K562 (cell line): Measurements from ENCODE around the gene P2RX3. TPM values are rescaled to one million over a fixed set of nuclear protein-coding genes. Genes with fewer than 3 reads are reported as not detected.

ENCODE experiments used
- ARID1B ChIP-seq: fragments of 450-650 bp; IDR thresholded peaks from 2 replicates; pipeline ENCODE4 v1.6.1; 2016; ENCODE audit warnings: antibody characterized with exemption, mild to moderate bottlenecking, inconsistent platforms
- ATF1 ChIP-seq, 2 experiments: fragments of 450-650 bp in 1 of 2; IDR thresholded peaks; 2 replicates each; pipeline ENCODE4 v1.6.1; 2016; ENCODE audit warnings: missing compliant biosample characterization in 1 of 2, missing genetic modification characterization in 1 of 2
- BRD9 ChIP-seq: fragments of 450-650 bp; IDR thresholded peaks from 2 replicates; pipeline ENCODE4 v1.6.1; 2018; ENCODE audit warnings: low read depth; ENCODE audit not compliant: partially characterized antibody
- HDAC2 ChIP-seq: fragments of 450-650 bp; IDR thresholded peaks from 2 replicates; pipeline ENCODE4 v1.6.1; 2016; ENCODE audit warnings: mild to moderate bottlenecking
- HLTF ChIP-seq: fragments of 450-650 bp; IDR thresholded peaks from 2 replicates; pipeline ENCODE4 v1.6.1; 2016
- MXI1 ChIP-seq: IDR thresholded peaks from 2 replicates; pipeline ENCODE4 v1.6.1; 2011; ENCODE audit warnings: low read depth, mild to moderate bottlenecking, improper control_type of control experiment, low read length
- PML ChIP-seq: IDR thresholded peaks from 2 replicates; pipeline ENCODE4 v1.6.1; 2012; ENCODE audit warnings: low read length, inconsistent platforms
- POLR2H ChIP-seq: IDR thresholded peaks from 2 replicates; pipeline ENCODE4 v1.6.1; 2016; ENCODE audit warnings: missing genetic modification characterization, low read depth, mild to moderate bottlenecking, control low read depth, missing compliant biosample characterization, moderate library complexity
- RBM14 ChIP-seq: fragments of 200-400 bp; formaldehyde crosslinking; IDR thresholded peaks from 2 replicates; pipeline ENCODE4 v1.6.1; 2018; ENCODE audit warnings: low read depth, mild to moderate bottlenecking, low read length, moderate library complexity, borderline replicate concordance; ENCODE audit not compliant: insufficient read depth
- RBM39 ChIP-seq: fragments of 200-400 bp; formaldehyde crosslinking; optimal IDR thresholded peaks from 2 replicates; pipeline ENCODE3; 2018; ENCODE audit warnings: low read depth, low read length
- RREB1 ChIP-seq: fragments of 250-450 bp; sonication (Bioruptor Pico); IDR thresholded peaks from 2 replicates; pipeline ENCODE4 v1.4.0; 2020
- TARDBP ChIP-seq: fragments of 450-650 bp; IDR thresholded peaks from 2 replicates; pipeline ENCODE4 v1.6.1; 2016
- ZBTB2 ChIP-seq: fragments of 450-650 bp; IDR thresholded peaks from 2 replicates; pipeline ENCODE4 v1.6.1; 2016; ENCODE audit warnings: antibody characterized with exemption
- ZFPM2 ChIP-seq: fragments of 250-450 bp; sonication (Bioruptor Pico); IDR thresholded peaks from 2 replicates; pipeline ENCODE4 v1.5.1; 2022; ENCODE audit warnings: mild to moderate bottlenecking
- polyA plus RNA-seq, 8 experiments: library from polyadenylated mRNA; depleted of rRNA in 4 of 8; stranded (reverse) in 5 of 8; unstranded in 3 of 8; fragments of >200 nt; fragmentation: Nextera tagmentation in 2 of 8; fragmentation: Illumina TruSeq in 1 of 8; extraction: Ambion mirVana in 2 of 8; extraction: Trizol in 1 of 8; gene quantifications; 2 replicates each; pipeline versions ENCODE4 v1.2.1 to v1.2.3, GENCODE V29; 2011 to 2014; ENCODE audit warnings: inconsistent platforms in 1 of 8, missing spikeins in 1 of 8
- total RNA-seq, 7 experiments: library from RNA; depleted of rRNA in 6 of 7; stranded (reverse); fragments of >200 nt in 6 of 7; fragmentation: Illumina TruSeq in 2 of 7; extraction: Trizol in 2 of 7; gene quantifications; 2 replicates each; pipeline versions ENCODE4 v1.2.1 to v1.2.3, GENCODE V29; 2011 to 2021; ENCODE audit warnings: low replicate concordance in 1 of 7

P2RX3 gene
- total and polyA plus RNA-seq, 9 of the 15 experiments (the other 6 are each of a cell fraction or from before 2014, with no cell fraction given) = not detected

GRCh38 chr11:57322256-57323166 is 15.6 kb upstream of the P2RX3 start (continued):
- TF ChIP-seq ARID1B (0 out of 2 replicates have a peak, but pooled peaks have one; percentile 59), POLR2H (tag) (no peak), TARDBP (no peak), PML (no peak), MXI1 (0 out of 2 replicates have a peak, but pooled peaks have one; percentile 3), RBM14 (no peak), ZBTB2 (0 out of 2 replicates have a peak, but pooled peaks have one; percentile 33), HLTF (no peak), RREB1 (CRISPR knock-in tag) (no peak), ZFPM2 (CRISPR knock-in tag) (no peak), BRD9 (no peak), RBM39 (peak; percentile 45), ATF1 (CRISPR knock-in tag; IDR thresholded peaks at IDR 0.05) (no peak), ATF1 (tag; IDR thresholded peaks at IDR 0.05) (peak; percentile 52), HDAC2 (no peak; the same call in 1 of the 2 replicates)
